HEK293 (cell line): Measurements from ENCODE around the gene LCA5L.

Source experiments
- HOXA7 ChIP-seq: sonication (generic); formaldehyde crosslinking; IDR thresholded peaks from 2 replicates; pipeline ENCODE4 v1.8.1; 2022; ENCODE audit warnings: missing genetic modification reagents, borderline replicate concordance
- KLF16 ChIP-seq: fragments of 450-650 bp; formaldehyde crosslinking; IDR thresholded peaks from 2 replicates; pipeline ENCODE4 v1.5.1; 2017; ENCODE audit warnings: missing biosample characterization, missing genetic modification characterization
- PBX3 ChIP-seq: sonication (generic); formaldehyde crosslinking; IDR thresholded peaks from 2 replicates; pipeline ENCODE4 v1.8.1; 2022; ENCODE audit warnings: mild to moderate bottlenecking, moderate library complexity, missing genetic modification reagents
- PRDM4 ChIP-seq: fragments of 450-650 bp; formaldehyde crosslinking; IDR thresholded peaks from 2 replicates; pipeline ENCODE4 v1.5.1; 2017; ENCODE audit warnings: missing biosample characterization, missing genetic modification characterization
- RBAK ChIP-seq: fragments of 450-650 bp; formaldehyde crosslinking; IDR thresholded peaks from 2 replicates; pipeline ENCODE4 v1.5.1; 2016; ENCODE audit warnings: missing biosample characterization, missing genetic modification characterization
- ZNF274 ChIP-seq, 2 experiments: fragments of 200-500 bp in 1 of 2; fragments of 450-650 bp in 1 of 2; sonication (Bioruptor generic) in 1 of 2; formaldehyde crosslinking in 1 of 2; IDR thresholded peaks; 2 replicates each; pipeline versions ENCODE4 v1.5.1 to v1.6.1; 2014 to 2016; ENCODE audit warnings: borderline replicate concordance in 1 of 2, inconsistent platforms in 1 of 2, low read length in 1 of 2, missing biosample characterization in 1 of 2, missing genetic modification characterization in 1 of 2
- ZNF501 ChIP-seq: fragments of 450-650 bp; formaldehyde crosslinking; IDR thresholded peaks from 2 replicates; pipeline ENCODE4 v1.5.1; 2016; ENCODE audit warnings: missing biosample characterization, missing genetic modification characterization
- ZNF596 ChIP-seq: fragments of 450-650 bp; IDR thresholded peaks from 2 replicates; pipeline ENCODE4 v1.5.0; 2018; ENCODE audit warnings: missing biosample characterization, mild to moderate bottlenecking, missing genetic modification characterization, moderate library complexity
- ZNF610 ChIP-seq: fragments of 450-650 bp; formaldehyde crosslinking; IDR thresholded peaks from 2 replicates; pipeline ENCODE4 v1.5.1; 2016; ENCODE audit warnings: missing biosample characterization, missing genetic modification characterization, borderline replicate concordance
- ZNF670 ChIP-seq: fragments of 450-650 bp; formaldehyde crosslinking; IDR thresholded peaks from 2 replicates; pipeline ENCODE4 v1.5.1; 2016; ENCODE audit warnings: missing biosample characterization, missing genetic modification characterization, low read depth
- TF ChIP-seq, protein P1 (sequence below): fragments of 450-650 bp; formaldehyde crosslinking; IDR thresholded peaks from 2 replicates; pipeline ENCODE4 v1.5.1; 2016; ENCODE audit warnings: missing biosample characterization, missing genetic modification characterization
- TF ChIP-seq, protein P2 (sequence below): fragments of 450-650 bp; formaldehyde crosslinking; IDR thresholded peaks from 2 replicates; pipeline ENCODE4 v1.5.1; 2016; ENCODE audit warnings: missing biosample characterization, missing genetic modification characterization

DNA sequence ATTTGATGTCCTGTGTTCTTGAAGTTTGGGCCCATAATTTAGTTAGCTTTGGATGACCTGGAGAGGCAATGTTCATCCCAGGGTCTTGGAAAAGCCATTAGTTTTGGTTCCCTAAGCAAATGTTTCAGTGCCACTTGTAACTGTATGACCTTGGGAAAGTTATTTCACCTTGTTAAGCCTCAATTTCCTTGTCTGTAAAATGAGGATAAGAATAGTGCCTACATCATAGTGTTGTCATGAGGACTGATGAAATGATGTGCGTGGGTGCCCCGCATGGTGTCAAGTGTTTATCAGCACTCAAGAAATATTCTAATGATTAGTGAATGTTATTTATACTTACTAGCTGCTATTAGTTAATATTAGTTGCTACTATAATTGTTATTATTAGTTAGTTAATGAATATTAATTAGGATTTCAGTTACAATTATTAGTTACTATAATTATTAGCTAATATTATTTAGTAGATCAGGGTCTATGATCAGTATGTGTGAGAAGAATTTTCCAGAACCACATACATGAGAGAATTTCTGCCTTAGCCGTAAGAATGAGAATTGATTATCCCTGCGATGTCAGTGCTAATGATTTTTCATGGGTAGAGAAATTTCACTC is 8.1 kb upstream of the LCA5L start:
- TF ChIP-seq KLF16 (tag by site-specific recombination), result no peak
- TF ChIP-seq, protein P1, sequence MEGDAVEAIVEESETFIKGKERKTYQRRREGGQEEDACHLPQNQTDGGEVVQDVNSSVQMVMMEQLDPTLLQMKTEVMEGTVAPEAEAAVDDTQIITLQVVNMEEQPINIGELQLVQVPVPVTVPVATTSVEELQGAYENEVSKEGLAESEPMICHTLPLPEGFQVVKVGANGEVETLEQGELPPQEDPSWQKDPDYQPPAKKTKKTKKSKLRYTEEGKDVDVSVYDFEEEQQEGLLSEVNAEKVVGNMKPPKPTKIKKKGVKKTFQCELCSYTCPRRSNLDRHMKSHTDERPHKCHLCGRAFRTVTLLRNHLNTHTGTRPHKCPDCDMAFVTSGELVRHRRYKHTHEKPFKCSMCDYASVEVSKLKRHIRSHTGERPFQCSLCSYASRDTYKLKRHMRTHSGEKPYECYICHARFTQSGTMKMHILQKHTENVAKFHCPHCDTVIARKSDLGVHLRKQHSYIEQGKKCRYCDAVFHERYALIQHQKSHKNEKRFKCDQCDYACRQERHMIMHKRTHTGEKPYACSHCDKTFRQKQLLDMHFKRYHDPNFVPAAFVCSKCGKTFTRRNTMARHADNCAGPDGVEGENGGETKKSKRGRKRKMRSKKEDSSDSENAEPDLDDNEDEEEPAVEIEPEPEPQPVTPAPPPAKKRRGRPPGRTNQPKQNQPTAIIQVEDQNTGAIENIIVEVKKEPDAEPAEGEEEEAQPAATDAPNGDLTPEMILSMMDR (tag by site-specific recombination), result no peak
- TF ChIP-seq PRDM4, result no peak
- TF ChIP-seq, protein P2, sequence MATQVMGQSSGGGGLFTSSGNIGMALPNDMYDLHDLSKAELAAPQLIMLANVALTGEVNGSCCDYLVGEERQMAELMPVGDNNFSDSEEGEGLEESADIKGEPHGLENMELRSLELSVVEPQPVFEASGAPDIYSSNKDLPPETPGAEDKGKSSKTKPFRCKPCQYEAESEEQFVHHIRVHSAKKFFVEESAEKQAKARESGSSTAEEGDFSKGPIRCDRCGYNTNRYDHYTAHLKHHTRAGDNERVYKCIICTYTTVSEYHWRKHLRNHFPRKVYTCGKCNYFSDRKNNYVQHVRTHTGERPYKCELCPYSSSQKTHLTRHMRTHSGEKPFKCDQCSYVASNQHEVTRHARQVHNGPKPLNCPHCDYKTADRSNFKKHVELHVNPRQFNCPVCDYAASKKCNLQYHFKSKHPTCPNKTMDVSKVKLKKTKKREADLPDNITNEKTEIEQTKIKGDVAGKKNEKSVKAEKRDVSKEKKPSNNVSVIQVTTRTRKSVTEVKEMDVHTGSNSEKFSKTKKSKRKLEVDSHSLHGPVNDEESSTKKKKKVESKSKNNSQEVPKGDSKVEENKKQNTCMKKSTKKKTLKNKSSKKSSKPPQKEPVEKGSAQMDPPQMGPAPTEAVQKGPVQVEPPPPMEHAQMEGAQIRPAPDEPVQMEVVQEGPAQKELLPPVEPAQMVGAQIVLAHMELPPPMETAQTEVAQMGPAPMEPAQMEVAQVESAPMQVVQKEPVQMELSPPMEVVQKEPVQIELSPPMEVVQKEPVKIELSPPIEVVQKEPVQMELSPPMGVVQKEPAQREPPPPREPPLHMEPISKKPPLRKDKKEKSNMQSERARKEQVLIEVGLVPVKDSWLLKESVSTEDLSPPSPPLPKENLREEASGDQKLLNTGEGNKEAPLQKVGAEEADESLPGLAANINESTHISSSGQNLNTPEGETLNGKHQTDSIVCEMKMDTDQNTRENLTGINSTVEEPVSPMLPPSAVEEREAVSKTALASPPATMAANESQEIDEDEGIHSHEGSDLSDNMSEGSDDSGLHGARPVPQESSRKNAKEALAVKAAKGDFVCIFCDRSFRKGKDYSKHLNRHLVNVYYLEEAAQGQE (tag by site-specific recombination), result no peak
- TF ChIP-seq ZNF501 (tag by site-specific recombination), result no peak
- no peak for TF ChIP-seq PBX3
- no peak for TF ChIP-seq ZNF670 (tag by site-specific recombination)
- no peak for TF ChIP-seq ZNF274 (IDR thresholded peaks at IDR 0.05; ENCODE audit: low read length)
- no peak for TF ChIP-seq ZNF274 (tag by site-specific recombination; IDR thresholded peaks at IDR 0.05; ENCODE audit: borderline replicate concordance)
- no peak for TF ChIP-seq ZNF596
- no peak for TF ChIP-seq RBAK (tag by site-specific recombination)
- no peak for TF ChIP-seq ZNF610
- no peak for TF ChIP-seq HOXA7 (CRISPR knock-in tag)
